Skeletal muscle satellite cell (primary cell): Measurements from ENCODE around the gene SKA2.
"Not testable (repeated sequence)": the region's sequence is repeated elsewhere in the genome, so short reads cannot be mapped to it uniquely, and the experiment has no call there.

Source experiments
- H3K27me3 ChIP-seq: 2 replicates; pipeline ENCODE4 v1.7.0; 2013; ENCODE audit warnings: low read length; ENCODE audit not compliant: control insufficient read depth, insufficient read depth
- H3K36me3 ChIP-seq: 2 replicates; pipeline ENCODE4 v1.7.0; 2013; ENCODE audit warnings: mild to moderate bottlenecking, control low read depth, low read length; ENCODE audit not compliant: insufficient read depth
- H3K4me1 ChIP-seq: 2 replicates; pipeline ENCODE4 v1.7.0; 2013; ENCODE audit warnings: low read length; ENCODE audit not compliant: control insufficient read depth, insufficient read depth
- H3K4me2 ChIP-seq: 2 replicates; pipeline ENCODE4 v1.7.0; 2013; ENCODE audit warnings: mild to moderate bottlenecking, low read length
- H3K4me3 ChIP-seq: 2 replicates; pipeline ENCODE4 v1.7.0; 2013; ENCODE audit warnings: low read length
- H3K9ac ChIP-seq: 2 replicates; pipeline ENCODE4 v1.7.0; 2013; ENCODE audit warnings: mild to moderate bottlenecking, low read depth, low read length, moderate library complexity
- H3K9me3 ChIP-seq: replicated peaks from 2 replicates; pipeline ENCODE4 v1.7.0; 2013; ENCODE audit warnings: mild to moderate bottlenecking, control low read depth, low read length

The SKA2 gene

GRCh38 chr17:59151006-59151405 is 4.0 kb downstream of the SKA2 start:
- no peaks in the 10 kb centered on the region for H3K36me3 ChIP-seq
- H3K4me3 ChIP-seq, result no peak overlapping the region
- H3K4me2 ChIP-seq, result peak overlapping the region; percentile 76
- no peaks in the 10 kb centered on the region for H3K9me3 ChIP-seq
- H3K9ac ChIP-seq, result no peak overlapping the region
- no peaks in the 10 kb centered on the region for H3K27me3 ChIP-seq
- H3K4me1 ChIP-seq, result peaks cover 45% of the 10 kb centered on the region

GRCh38 chr17:59149841-59150511 is 5.0 kb downstream of the SKA2 start:
- H3K27me3 ChIP-seq, result no peaks in the 10 kb centered on the region
- H3K36me3 ChIP-seq, result no peaks in the 10 kb centered on the region
- no peak overlapping the region for H3K4me3 ChIP-seq

GRCh38 chr17:59149051-59149450 is 5.9 kb downstream of the SKA2 start:
- H3K4me2 ChIP-seq, result peak overlapping the region; percentile 71
- peaks cover 3% of the 10 kb centered on the region for H3K36me3 ChIP-seq
- peaks cover 44% of the 10 kb centered on the region for H3K4me1 ChIP-seq
- H3K9ac ChIP-seq, result peak overlapping the region; percentile 5
- no peak overlapping the region for H3K4me3 ChIP-seq
- no peaks in the 10 kb centered on the region for H3K27me3 ChIP-seq
- H3K9me3 ChIP-seq, result no peaks in the 10 kb centered on the region

More at GRCh38 chr17:59149841-59150511, 5.0 kb downstream of the SKA2 start:
- Histone ChIP-seq H3K4me1 (peaks cover 44% of the 10 kb centered on the region), H3K9ac (no peak overlapping the region), H3K4me2 (peak overlapping the region; percentile 13), H3K9me3 (no peaks in the 10 kb centered on the region)

GRCh38 chr17:59145571-59146096 is 9.4 kb downstream of the SKA2 start:
- Histone ChIP-seq H3K4me3 (no peak overlapping the region), H3K27me3 (no peaks in the 10 kb centered on the region), H3K9ac (no peak overlapping the region), H3K36me3 (peaks cover 3% of the 10 kb centered on the region), H3K9me3 (no peaks in the 10 kb centered on the region), H3K4me2 (no peak overlapping the region), H3K4me1 (peaks cover 19% of the 10 kb centered on the region)

- peaks cover 3% of the 10 kb centered on the region for H3K36me3 ChIP-seq
- no peak overlapping the region for H3K4me3 ChIP-seq
- H3K9ac ChIP-seq, result no peak overlapping the region
- no peaks in the 10 kb centered on the region for H3K27me3 ChIP-seq
- no peaks in the 10 kb centered on the region for H3K4me1 ChIP-seq
- H3K9me3 ChIP-seq, result no peaks in the 10 kb centered on the region
- no peak overlapping the region for H3K4me2 ChIP-seq
Observed at GRCh38 chr17:59141860-59142259, 13.1 kb downstream of the SKA2 start.

GRCh38 chr17:59139939-59140338 is 15.0 kb downstream of the SKA2 start:
- Histone ChIP-seq H3K9ac (no peak overlapping the region), H3K9me3 (no peaks in the 10 kb centered on the region), H3K36me3 (peaks cover 3% of the 10 kb centered on the region), H3K4me3 (no peak overlapping the region), H3K4me1 (no peaks in the 10 kb centered on the region), H3K4me2 (no peak overlapping the region), H3K27me3 (no peaks in the 10 kb centered on the region)

GRCh38 chr17:59138339-59138738 is 16.6 kb downstream of the SKA2 start:
- H3K4me2 ChIP-seq, H3K4me3 ChIP-seq, H3K4me1 ChIP-seq, H3K9me3 ChIP-seq, H3K36me3 ChIP-seq, H3K27me3 ChIP-seq, H3K9ac ChIP-seq: not testable (repeated sequence)

- H3K36me3 ChIP-seq, result peaks cover 2% of the 10 kb centered on the region
Observed at GRCh38 chr17:59131131-59131530, 23.9 kb downstream of the SKA2 start.

GRCh38 chr17:59129814-59130213 is 25.2 kb downstream of the SKA2 start:
- H3K36me3 ChIP-seq, result peaks cover 2% of the 10 kb centered on the region
- H3K4me2 ChIP-seq, result no peak overlapping the region
- H3K9ac ChIP-seq, result no peak overlapping the region
- no peaks in the 10 kb centered on the region for H3K27me3 ChIP-seq
- no peaks in the 10 kb centered on the region for H3K4me1 ChIP-seq
- no peaks in the 10 kb centered on the region for H3K9me3 ChIP-seq
- no peak overlapping the region for H3K4me3 ChIP-seq

More at GRCh38 chr17:59131131-59131530, 23.9 kb downstream of the SKA2 start:
- no peaks in the 10 kb centered on the region for H3K27me3 ChIP-seq
- no peak overlapping the region for H3K9ac ChIP-seq
- H3K4me3 ChIP-seq, result no peak overlapping the region
- no peaks in the 10 kb centered on the region for H3K4me1 ChIP-seq
- H3K4me2 ChIP-seq, result no peak overlapping the region
- no peaks in the 10 kb centered on the region for H3K9me3 ChIP-seq

GRCh38 chr17:59126809-59127417 is 28.1 kb downstream of the SKA2 start:
- peaks cover 13% of the 10 kb centered on the region for H3K36me3 ChIP-seq
- no peaks in the 10 kb centered on the region for H3K4me1 ChIP-seq
- no peaks in the 10 kb centered on the region for H3K9me3 ChIP-seq
- H3K4me2 ChIP-seq, result no peak overlapping the region
- H3K9ac ChIP-seq, result no peak overlapping the region
- no peak overlapping the region for H3K4me3 ChIP-seq
- H3K27me3 ChIP-seq, result no peaks in the 10 kb centered on the region

- Histone ChIP-seq H3K4me3 (no peak overlapping the region), H3K36me3 (peaks cover 14% of the 10 kb centered on the region), H3K4me2 (no peak overlapping the region), H3K27me3 (no peaks in the 10 kb centered on the region), H3K9ac (no peak overlapping the region), H3K9me3 (no peaks in the 10 kb centered on the region), H3K4me1 (no peaks in the 10 kb centered on the region)
Observed at GRCh38 chr17:59124665-59125064, 30.3 kb downstream of the SKA2 start.
